Esophagus squamous epithelium (tissue), 4 donors: ENCODE measurements around the gene EHD3.

Source experiments
- CTCF ChIP-seq, 6 experiments: fragments of 450-650 bp in 4 of 6; fragments of 200-600 bp in 2 of 6; sonication (generic) in 2 of 6; IDR thresholded peaks; one replicate each; pipeline ENCODE4 v1.5.1; 2016 to 2019; ENCODE audit warnings: antibody characterized with exemption in 6 of 6, mild to moderate bottlenecking in 4 of 6, moderate library complexity in 4 of 6
- POLR2A ChIP-seq, 4 donors: fragments of 450-650 bp; IDR thresholded peaks; one replicate each; pipeline ENCODE4 v1.6.1; 2017; ENCODE audit warnings: antibody characterized with exemption in 4 of 4, mild to moderate bottlenecking in 4 of 4, moderate library complexity in 3 of 4

DNA sequence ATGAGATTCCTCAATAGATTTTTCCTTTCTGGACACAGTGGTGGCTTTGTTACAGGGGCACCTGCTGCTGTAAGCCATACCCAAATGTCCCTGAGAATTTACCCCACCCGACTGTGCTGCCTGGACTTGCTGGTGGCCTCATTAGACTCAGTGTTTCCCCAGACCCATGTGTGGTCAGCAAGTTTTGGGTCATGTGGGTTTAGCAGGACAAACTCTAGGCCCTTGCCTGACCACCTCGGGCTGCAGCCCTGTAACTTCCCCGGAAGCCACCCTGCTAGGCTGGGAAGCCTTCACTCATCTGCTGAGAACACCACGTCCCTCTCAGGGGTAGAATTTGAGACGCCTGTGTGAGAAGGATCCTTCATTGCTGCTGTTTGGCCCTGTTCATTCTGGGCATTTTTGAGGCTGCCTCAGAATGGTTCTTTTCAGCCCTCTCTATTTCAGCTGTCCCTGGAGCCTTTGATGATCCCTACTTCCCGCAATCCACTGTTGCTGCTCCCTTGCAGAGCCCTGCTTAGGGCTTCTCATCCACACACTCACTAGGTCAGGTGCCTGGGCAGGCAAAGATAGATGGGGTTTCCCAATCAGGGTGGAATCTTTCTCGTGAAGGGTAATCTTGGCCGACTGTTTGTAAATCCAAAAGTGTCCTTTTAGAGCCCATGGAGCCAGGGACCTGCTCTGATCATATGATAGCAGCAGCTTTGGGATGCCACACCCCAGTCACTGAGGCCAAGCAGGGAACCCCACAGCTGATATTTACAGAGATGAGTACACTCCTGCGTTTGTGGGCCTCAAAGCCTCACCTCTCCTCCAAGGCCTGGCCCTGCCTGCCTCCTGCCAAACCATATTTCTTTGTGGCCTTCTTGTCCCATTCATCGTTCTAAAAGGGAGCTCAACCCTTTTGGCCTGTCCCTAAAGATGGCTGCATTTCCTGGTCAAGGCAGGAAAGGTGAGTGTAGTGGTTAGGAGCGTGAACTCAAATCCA, 6.7 kb downstream of the EHD3 start:
- TF ChIP-seq CTCF (IDR thresholded peaks at IDR 0.05) (no peak), POLR2A (IDR thresholded peaks at IDR 0.05) (no peak)
